Daoy (cell line): ENCODE measurements around the gene C6orf52. TPM values are rescaled to one million over a fixed set of nuclear protein-coding genes. Genes with fewer than 3 reads are reported as not detected.
A peak's percentile ranks its signal among the peaks of the same experiment; 100 is the strongest.
"Not testable (repeated sequence)": the region's sequence is repeated elsewhere in the genome, so short reads cannot be mapped to it uniquely, and the experiment has no call there.

Experiments used
- DNase-seq: peaks from one replicate; pipeline ENCODE4 v3.0.0-alpha.2; 2015; ENCODE audit warnings: low read depth
- total RNA-seq: library from RNA; depleted of rRNA; stranded (reverse); fragments of >200 nt; shearing (Covaris generic); gene quantifications from 2 replicates; pipeline ENCODE4 v1.2.3, GENCODE V29; 2014; rRNA removed

The C6orf52 gene
- 2.7 and 13.0 TPM in 2 replicates for total RNA-seq

DNA sequence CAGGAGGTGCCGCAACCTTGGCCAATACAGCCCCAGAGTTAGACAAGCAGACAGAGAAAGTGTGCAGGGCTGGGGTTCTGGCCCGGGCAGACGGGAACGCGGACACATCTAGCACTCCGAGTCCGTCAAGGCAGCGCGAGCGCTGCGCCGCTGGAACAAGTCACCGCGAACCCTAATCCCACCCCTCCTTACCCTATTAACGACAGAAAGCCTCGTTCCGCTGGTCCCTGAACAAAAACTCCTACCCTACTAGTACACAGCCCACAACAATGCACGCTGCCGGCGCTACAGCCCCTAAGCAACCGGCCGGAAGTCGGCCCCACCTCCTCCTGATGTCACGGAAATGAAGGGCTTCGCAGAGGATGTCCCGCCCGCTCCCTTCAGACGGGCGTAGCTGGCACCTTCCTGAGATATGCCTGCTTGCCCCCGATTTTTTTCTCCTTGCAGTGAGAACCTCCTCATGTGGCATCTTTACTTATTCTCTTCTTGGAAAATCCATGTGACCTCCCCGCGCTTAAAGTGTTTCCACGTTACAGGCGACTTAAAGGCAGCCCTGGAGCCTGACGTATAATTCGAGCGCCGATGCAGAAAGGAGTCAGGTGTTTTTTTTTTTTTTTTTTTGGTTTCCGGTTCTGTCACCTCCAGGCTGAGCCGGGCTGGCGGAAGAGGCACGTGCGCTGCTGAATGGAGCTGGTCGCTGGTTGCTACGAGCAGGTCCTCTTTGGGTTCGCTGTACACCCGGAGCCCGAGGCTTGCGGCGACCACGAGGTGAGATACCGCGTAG lies at the start of gene C6orf52, which contains the start of gene PAK1IP1:
Gene C6orf52, minus strand, starts transcription at position 315 of the 784 bp plus-strand sequence. CDS start 7,066 bp downstream, outside the sequence.
Gene PAK1IP1, plus strand, starts transcription at position 671 of the 784 bp plus-strand sequence. Its CDS starts 14 bp downstream, at position 685.
- DNase-seq = peak; percentile 96

DNA sequence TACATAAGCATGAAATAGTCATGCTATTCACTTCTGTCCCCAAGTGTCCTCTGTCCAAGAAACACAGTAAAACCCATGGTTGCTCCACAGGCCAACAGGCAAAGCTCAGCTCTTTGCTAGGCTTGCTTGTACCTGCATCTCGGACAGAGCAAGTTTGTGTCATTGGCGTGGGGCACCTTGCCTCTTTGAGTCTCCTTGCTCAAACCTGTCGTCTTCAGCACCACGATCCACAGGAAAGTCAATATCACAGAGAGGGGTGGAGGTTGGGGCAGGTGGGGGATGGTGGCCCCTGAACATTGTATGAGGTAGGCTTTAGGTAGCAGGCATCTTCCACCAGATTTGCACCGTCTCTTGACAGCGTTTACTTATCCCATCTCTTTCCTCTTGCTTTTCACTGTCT lies 49.1 kb upstream of the C6orf52 start:
- DNase-seq = no peak

DNA sequence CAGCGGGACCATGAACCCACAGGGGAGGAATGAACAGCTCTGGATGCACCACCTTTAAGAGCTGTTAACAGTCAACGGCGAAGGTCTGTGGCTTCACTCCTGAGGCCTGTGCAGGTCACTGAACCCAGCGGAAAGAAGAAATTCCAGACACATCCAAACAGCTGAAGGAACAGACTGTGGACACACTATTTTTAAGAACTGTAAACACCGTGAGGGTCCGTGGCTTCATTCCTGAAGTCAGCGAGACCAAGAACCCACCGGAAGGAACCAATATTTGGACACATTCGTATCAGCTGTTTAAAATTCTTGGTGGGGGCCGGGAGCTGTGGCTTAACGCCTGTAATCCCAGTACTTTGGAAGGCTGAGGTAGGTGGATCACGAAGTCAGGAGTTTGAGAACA lies 47.8 kb upstream of the C6orf52 start:
- DNase-seq = no peak

DNA sequence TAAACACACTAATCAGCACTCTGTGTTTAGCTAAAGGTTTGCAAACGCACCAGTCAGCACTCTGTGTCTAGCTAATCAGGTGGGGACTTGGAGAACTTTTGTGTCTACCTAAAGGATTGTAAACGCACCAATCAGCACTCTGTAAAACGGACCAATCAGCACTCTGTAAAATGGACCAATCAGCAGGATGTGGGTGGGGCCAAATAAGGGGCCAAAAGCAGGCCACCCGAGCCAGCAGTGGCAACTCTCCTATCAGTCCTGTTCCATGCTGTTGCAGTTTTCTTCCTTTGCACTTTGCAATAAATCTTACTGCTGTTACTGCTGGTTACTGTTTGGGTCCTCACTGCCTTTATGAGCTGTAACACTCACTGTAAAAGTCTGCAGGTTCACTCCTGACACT lies 47.2 kb upstream of the C6orf52 start:
- DNase-seq = not testable (repeated sequence)

DNA sequence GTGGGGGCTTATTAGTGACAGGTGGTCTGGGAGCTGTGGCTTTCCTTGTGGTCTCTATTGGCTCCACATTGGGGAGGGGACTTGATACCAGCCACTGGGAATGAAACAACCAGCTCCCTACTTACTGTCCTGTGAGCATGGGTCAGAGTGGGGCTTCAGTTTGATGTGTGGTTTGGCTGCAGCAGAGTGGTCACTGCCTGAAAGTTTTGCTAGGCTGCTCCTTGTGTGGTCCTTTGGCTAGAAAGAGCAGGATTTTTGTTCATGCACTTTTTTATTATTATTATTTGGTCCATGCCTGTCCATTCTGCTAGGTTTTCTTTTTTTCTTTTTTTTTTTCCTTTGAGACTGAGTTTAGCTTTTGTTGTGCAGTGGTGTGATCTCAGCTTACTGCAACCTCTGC lies 45.6 kb upstream of the C6orf52 start:
- DNase-seq = no peak

DNA sequence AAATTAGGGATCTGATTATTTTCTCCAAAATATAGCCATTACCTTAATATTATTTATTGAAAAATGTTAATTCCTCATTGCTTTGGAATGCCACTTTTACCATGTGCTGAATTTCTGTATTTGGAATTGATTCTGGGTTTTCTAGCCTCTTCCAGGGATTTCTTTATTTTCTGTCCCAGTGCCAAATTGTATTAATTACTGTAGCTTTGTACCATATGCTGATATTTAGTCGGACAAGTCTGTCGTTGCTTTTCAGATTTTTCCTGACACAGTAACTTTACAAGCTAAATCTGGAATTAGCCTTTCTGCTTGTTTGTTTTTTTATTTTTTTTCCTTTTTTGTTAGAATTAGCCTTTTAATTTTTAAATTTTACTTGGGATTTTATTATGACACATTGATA lies 42.3 kb upstream of the C6orf52 start:
- DNase-seq = no peak

DNA sequence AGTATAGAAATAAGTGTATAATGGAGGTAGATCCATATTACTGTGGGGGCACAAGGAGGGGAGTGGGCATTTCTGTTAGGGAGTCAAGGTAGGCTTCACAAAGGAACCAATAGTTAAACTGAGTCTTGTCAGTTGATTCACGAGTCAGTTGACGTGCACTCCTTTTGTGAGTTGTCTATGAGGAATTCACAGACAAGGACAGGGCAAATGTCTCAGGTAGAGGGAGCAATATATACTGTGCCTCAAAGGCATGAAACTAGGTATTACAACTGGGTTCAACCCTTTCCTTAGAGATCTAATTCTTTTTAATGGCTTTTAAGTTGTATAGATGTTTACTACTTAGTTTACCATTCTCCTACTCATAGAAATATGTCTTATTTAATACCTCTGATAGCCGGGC lies 39.4 kb upstream of the C6orf52 start:
- no peak for DNase-seq

DNA sequence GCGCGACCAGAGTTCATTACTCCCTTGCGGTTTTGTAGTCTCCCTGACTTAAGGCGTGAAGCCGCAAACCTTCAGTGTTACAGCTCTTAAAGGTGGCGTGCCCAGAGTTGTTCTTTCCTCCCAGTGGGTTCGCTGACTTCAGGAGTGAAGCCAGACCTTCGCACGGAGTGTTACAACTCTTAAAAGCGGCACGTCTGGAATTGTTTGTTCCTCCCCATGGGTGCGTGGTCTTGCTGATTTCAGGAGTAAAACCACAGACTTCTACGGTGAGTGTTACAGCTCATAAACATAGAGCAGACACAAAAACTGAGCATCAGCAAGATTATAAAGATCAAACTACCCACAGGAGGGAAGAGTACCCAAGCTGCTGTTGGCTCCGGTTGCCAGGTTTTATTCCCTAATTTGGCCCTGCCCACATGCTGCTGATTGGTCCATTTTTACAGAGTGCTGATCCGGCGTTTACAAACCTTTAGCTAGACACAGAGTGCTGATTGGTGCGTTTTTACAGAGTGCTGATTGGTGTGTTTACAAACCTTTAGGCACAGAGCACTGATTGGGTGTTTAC lies 38.8 kb upstream of the C6orf52 start:
- no peak for DNase-seq

DNA sequence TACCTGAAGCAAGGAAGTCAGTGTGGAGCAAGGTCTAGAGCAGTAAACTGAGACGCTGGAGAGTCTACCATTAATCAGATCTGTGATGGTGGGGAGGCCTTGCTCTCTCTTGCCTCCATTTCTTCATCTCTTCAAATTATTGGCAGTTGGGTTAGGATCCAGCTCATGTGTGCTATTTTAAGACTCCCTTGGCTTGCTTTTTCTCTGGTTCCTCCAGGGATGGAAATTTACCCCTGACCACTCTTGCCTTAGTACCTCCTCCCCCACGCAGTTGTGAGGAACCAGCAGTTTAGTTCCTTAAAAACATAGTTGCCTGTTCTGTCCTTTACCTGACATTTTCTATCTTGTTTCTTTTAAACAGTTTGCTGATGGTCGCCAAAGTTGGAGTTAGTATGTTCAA lies 35.8 kb upstream of the C6orf52 start:
- no peak for DNase-seq

DNA sequence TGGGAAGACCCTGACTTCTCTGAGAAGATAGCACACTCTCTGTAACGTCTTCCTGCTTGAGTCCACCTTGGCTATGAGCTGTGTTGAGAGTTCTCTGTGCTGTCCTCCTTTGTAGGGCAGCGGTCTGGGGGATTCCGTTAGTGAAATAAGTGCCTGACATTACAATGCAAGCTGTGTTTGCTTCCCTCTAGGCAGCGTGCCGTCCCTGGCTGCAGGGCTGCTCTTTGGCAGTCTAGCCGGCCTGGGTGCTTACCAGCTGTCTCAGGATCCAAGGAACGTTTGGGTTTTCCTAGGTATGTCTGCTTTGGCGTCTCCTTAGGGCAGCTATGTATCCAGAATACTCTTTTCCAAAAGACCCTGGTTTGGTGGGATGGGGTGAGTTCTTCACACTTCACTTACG lies 31.3 kb upstream of the C6orf52 start:
- no peak for DNase-seq

DNA sequence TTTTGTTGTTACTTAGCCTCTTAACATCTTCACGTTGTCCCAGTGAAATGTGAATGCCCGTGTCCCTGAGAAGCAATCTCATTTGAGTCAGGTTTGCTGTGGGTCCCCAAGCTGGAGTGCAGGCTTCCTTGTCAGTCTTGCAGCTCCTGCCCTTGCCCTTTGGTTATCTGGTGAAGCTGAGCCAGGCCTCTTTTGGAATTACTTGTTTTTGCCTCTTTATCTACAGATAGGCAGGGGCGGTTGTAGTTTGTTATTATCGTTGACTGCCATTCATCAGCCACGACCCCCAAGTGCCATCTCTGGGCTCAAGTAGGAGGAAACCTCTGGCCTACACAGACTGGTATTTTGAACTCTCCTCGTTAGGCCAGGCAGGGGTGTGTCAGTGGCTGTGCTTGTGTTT lies 30.6 kb upstream of the C6orf52 start:
- DNase-seq = no peak

DNA sequence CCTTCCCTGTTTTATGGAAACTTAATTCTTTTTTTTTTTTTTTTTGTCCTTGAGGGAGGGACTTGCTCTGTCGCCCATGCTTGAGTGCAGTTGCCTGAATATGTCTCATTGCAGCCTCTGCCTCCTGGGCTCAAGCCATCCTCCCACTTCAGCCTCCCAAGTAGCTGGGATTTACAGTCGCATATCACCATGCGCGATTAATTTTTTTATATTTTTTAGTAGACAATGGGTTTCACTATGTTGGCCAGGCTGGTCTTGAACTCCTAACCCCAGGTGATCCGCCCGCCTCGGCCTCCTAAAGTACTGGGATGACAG lies 29.1 kb upstream of the C6orf52 start:
- no peak for DNase-seq

DNA sequence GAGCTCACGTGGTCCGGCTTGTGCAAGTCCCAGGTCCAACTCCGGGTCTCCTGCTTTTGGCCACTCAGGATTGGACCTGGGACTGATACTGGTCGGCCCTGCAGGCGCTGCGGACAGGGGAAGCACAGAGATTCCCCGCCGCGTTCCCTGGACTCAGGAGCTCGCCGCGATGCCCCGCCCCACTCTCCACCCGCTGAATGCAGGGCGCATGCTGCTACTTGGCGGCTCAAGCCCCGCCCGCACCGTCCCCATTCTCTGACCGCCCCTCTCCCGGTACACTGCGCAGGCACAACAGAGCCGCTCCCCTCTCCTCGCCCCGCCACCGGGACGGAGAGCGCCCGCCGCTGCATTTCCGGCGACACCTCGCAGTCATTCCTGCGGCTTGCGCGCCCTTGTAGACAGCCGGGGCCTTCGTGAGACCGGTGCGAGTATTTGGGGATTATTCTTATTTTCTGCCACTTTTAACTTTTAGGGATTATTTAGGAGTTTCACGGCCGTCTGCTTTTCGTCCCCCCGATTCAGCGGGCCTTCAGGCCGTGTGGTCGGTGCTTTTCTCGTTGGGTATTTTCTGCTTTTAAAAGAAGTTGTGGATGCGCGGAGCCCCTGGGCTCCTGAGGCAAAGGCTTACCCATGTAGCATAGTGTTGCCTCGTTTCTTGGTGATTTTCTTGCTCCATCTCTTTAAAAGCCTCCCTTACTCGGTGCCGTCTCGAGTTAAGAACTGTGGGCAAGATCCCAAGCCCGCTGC lies 28.6 kb upstream of the C6orf52 start, which contains the start of gene TMEM14C:
Gene TMEM14C, plus strand, starts transcription at position 251 of the 747 bp plus-strand sequence. CDS start 1,544 bp downstream, outside the sequence.
- DNase-seq = peak; percentile 100

DNA sequence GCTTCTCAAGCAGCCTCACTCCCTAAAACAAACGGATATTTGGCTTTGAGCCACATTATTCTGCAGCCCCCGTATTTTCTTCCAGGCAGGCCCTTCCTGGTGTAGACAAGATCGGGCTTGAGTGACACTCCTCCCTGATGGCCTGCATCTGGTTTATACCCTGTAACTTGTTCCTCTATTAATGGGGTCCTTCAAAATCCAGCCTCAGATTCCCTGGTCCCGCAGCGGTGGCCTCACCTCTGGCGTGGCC lies 28.1 kb upstream of the C6orf52 start:
- DNase-seq = no peak

DNA sequence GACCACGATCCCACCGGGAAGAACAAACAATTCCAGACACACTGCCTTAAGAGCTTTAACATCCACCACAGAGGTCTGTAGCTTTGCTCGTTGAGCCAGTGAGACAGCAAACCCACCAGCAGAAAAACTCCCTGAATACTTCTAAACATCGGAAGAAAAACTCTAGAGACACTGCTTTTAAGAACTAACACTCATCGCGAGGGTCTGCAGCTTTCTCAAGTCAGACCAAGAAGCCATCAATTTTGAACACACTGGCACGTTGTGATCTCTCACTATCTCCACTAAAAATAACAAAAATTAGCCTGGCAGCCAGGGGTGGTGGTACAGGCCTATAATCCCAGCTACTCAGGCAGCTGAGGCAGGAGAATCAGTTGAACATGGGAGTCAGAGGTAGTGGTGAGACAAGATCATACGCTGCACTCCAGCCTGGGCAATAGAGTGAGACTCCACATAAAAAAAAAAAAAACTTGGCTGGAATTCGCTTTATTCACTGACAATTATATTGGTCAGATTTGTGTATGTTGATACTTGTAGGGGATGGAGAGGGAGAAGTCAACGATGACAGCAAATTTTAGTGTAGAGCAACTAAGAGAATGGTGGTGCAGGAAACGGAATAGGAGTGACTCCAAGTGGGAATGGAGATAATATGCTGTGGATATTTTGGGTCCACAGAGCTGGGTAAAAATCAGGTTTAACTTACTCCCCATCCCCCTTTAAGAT lies 27.6 kb upstream of the C6orf52 start:
- DNase-seq = no peak

DNA sequence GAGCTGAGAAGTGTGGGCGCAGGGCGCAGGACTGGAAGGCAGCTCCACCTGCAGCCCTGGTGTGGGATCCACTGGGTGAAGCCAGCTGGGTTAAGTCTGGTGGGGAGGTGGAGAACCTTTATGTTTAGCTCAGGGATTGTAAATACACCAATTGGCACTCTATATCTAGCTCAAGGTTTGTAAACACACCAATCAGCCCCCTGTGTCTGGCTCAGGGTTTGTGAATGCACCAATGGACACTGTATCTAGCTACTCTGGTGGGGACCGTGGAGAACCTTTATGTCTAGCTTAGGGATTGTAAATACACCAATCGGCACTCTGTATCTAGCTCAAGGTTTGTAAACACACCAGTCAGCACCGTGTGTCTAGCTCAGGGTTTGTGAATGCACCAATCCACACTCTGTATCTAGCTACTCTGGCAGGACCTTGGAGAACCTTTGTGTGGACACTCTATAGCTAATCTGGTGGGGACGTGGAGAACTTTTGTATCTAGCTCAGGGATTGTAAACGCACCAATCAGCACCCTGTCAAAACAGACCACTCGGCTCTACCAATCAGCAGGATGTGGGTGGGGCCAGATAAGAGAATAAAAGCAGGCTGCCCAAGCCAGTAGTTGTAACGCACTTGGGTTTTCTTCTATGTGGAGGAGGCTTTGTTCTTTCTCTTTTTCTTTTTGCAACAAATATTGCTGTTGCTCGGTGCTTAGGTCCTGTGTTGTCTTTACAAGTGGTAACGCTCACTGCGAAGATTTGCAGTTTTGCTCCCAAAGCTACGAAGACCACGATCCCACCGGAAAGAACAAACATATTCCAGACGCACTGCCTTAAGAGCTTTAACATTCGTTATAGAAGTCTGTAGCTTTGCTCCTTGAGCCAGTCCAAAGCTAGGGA lies 26.8 kb upstream of the C6orf52 start:
- not testable (repeated sequence) for DNase-seq

DNA sequence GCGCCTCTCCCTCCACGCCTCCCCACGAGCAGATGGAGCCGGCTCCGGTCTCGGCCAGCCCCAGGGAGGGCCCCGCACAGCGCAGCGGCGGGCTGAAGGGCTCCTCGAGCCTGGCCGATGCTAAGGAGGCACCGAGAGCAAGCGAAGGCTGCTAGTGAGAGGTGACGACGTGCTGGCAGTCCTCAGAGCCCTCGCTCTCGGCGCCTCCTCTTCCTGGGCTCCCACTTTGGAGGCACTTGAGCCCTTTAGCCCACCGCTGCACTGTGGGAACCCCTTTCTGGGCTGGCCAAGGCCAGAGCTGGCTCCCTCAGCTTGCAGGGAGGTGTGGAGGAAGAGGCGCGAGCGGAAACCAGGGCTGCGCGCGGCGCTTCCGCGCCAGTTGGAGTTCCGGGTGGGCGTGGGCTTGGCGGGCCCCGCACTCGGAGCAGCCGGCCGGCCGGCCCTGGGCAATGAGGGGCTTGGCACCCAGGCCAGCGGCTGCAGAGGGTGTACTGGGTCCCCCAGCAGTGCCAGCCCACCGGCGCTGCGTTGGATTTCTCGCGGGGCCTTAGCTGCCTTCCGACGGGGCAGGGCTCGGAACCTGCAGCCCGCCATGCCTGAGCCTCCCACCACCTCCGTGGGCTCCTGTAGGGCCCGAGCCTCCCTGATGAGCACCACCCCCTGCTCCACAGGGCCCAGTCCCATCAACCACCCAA lies 26.0 kb upstream of the C6orf52 start:
- DNase-seq = no peak

DNA sequence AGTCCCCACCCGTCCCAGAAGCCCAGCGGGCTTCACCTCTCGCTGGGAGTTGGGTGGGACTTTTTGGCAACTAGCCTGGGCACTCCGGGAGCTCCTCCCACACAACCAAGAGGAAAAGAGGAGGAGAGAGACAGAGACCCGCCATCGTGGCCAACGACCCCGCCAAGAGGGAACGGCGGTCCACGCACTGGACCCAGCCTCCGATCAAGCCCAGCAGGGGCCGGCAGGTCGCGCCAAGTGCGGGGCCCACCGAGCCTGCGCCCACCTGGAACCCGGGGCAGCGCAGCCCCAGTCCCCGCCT lies 25.5 kb upstream of the C6orf52 start:
- no peak for DNase-seq

DNA sequence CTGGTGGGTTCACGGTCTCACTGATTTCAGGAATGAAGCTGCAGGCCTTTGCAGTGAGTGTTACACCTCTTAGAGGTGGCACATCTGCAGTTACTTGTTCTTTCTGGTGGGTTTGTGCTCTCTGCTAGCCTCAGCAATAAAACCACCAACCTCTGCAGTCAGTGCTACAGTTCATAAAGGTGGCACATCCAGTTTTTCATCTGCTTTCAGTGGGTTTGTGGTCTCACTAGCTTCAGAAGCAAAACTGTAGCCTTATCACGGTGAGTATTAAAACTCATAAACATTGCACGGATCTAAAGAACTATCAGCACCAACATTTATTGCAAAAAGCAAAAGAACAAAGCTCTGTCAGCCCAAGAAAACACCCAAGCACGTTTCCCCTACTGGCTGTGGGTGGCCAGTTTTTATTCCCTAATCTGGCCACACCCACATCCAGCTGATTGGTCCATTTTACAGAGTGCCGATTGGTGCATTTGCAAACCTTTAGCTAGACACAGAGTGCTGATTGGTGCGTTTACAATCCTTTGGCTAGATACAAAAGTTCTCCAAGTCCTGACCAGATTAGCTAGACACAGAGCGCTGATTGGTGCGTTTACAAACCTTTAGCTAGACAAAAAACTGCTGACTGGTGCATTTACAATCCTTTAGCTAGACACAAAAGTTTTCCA lies 25.0 kb upstream of the C6orf52 start:
- DNase-seq = no peak

DNA sequence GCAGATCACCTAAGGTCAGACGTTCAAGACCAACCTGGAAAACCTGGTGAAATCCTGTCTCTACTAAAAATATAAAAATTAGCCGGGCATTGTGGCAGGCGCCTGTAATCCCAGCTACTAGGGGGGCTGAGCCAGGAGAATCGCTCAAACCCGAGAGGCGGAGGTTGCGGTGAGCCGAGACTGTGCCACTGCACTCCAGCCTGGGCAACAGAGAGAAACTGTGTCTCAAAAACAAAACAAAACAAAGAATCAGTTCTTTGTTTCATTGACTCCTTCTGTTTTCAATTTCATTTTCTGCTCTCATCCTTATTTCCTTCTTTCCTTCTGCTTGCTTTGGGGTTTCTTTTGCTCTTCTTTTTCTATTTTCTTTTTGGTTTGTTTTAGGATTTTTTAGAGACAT lies 19.5 kb upstream of the C6orf52 start:
- no peak for DNase-seq
